H9 (cell line): ENCODE measurements around the gene FLNC. TPM values are rescaled to one million over a fixed set of nuclear protein-coding genes. Genes with fewer than 3 reads are reported as not detected.

Experiments used
- DNase-seq: peaks from one replicate; pipeline ENCODE4 v3.0.0-alpha.2; 2017
- H2AFZ ChIP-seq: one replicate; pipeline ENCODE4 v1.6.1; 2013; ENCODE audit warnings: mild to moderate bottlenecking, low read length, control low read depth, moderate library complexity
- H2AK5ac ChIP-seq: 2 replicates; pipeline ENCODE4 v1.6.1; 2013; ENCODE audit warnings: low read length, control low read depth, mixed read lengths; ENCODE audit not compliant: insufficient read length
- H2BK120ac ChIP-seq: one replicate; pipeline ENCODE4 v1.6.1; 2013; ENCODE audit warnings: low read depth, mild to moderate bottlenecking, low read length, control low read depth, inconsistent platforms; ENCODE audit not compliant: poor library complexity, severe bottlenecking
- H2BK12ac ChIP-seq: 2 replicates; pipeline ENCODE4 v1.6.1; 2013; ENCODE audit warnings: low read length, control low read depth, mixed read lengths, low read depth; ENCODE audit not compliant: insufficient read length
- H2BK15ac ChIP-seq: 2 replicates; pipeline ENCODE4 v1.6.1; 2013; ENCODE audit warnings: low read depth, low read length, control low read depth
- H2BK20ac ChIP-seq: one replicate; pipeline ENCODE4 v1.6.1; 2013; ENCODE audit warnings: low read depth, mild to moderate bottlenecking, low read length, control low read depth, inconsistent platforms; ENCODE audit not compliant: poor library complexity, severe bottlenecking
- H2BK5ac ChIP-seq: 2 replicates; pipeline ENCODE4 v1.6.1; 2013; ENCODE audit warnings: low read length, control low read depth, mixed read lengths; ENCODE audit not compliant: insufficient read length
- H3K14ac ChIP-seq: 2 replicates; pipeline ENCODE4 v1.6.1; 2013; ENCODE audit warnings: low read length, control low read depth; ENCODE audit not compliant: insufficient read depth
- H3K18ac ChIP-seq: 2 replicates; pipeline ENCODE4 v1.6.1; 2013; ENCODE audit warnings: low read depth, mild to moderate bottlenecking, mixed read lengths, low read length, control low read depth; ENCODE audit not compliant: insufficient read length
- H3K23ac ChIP-seq: 2 replicates; pipeline ENCODE4 v1.6.1; 2013; ENCODE audit warnings: low read length, control low read depth, mixed read lengths, low read depth; ENCODE audit not compliant: insufficient read length
- H3K23me2 ChIP-seq: 2 replicates; pipeline ENCODE4 v1.6.1; 2013; ENCODE audit warnings: low read depth, mild to moderate bottlenecking, mixed read lengths, low read length, control low read depth; ENCODE audit not compliant: insufficient read length, poor library complexity, severe bottlenecking
- H3K27ac ChIP-seq: 2 replicates; pipeline ENCODE4 v1.5.1; 2013; ENCODE audit warnings: low read length, control low read depth, mixed read lengths, low read depth; ENCODE audit not compliant: insufficient read length
- H3K27me3 ChIP-seq: 2 replicates; pipeline ENCODE4 v1.6.1; 2013; ENCODE audit warnings: low read length, control low read depth, inconsistent platforms; ENCODE audit not compliant: insufficient read depth
- H3K4ac ChIP-seq: 2 replicates; pipeline ENCODE4 v1.6.1; 2013; ENCODE audit warnings: low read depth, mild to moderate bottlenecking, control low read depth, inconsistent platforms, low read length, moderate library complexity
- H3K4me1 ChIP-seq: 2 replicates; pipeline ENCODE4 v1.6.1; 2013; ENCODE audit warnings: low read length, control low read depth, inconsistent platforms; ENCODE audit not compliant: insufficient read depth
- H3K4me2 ChIP-seq: 2 replicates; pipeline ENCODE4 v1.6.1; 2013; ENCODE audit warnings: low read length, control low read depth, mixed read lengths; ENCODE audit not compliant: insufficient read length, insufficient read depth
- H3K56ac ChIP-seq: 2 replicates; pipeline ENCODE4 v1.6.1; 2013; ENCODE audit warnings: low read depth, mild to moderate bottlenecking, mixed read lengths, low read length, control low read depth; ENCODE audit not compliant: insufficient read length
- H3K79me1 ChIP-seq: 2 replicates; pipeline ENCODE4 v1.6.1; 2013; ENCODE audit warnings: low read depth, mild to moderate bottlenecking, moderate library complexity, low read length, control low read depth, inconsistent platforms; ENCODE audit not compliant: insufficient read depth, poor library complexity, severe bottlenecking
- H3K79me2 ChIP-seq: 2 replicates; pipeline ENCODE4 v1.6.1; 2013; ENCODE audit warnings: low read length, control low read depth, inconsistent platforms; ENCODE audit not compliant: insufficient read depth
- H3K9ac ChIP-seq: 2 replicates; pipeline ENCODE4 v1.6.1; 2013; ENCODE audit warnings: low read length, control low read depth, mixed read lengths; ENCODE audit not compliant: insufficient read length; ENCODE audit errors: extremely low read depth
- H3K9me3 ChIP-seq: one replicate; pipeline ENCODE4 v1.6.1; 2013; ENCODE audit warnings: low read depth, low read length, inconsistent platforms; ENCODE audit not compliant: control insufficient read depth
- H3T11ph ChIP-seq: one replicate; pipeline ENCODE4 v1.6.1; 2013; ENCODE audit warnings: mild to moderate bottlenecking, low read length, control low read depth, inconsistent platforms
- H4K20me1 ChIP-seq: one replicate; pipeline ENCODE4 v1.6.1; 2013; ENCODE audit not compliant: control insufficient read depth, insufficient read length, insufficient read depth
- H4K5ac ChIP-seq: 2 replicates; pipeline ENCODE4 v1.6.1; 2013; ENCODE audit warnings: low read depth, mild to moderate bottlenecking, mixed read lengths, low read length, control low read depth; ENCODE audit not compliant: insufficient read length
- H4K8ac ChIP-seq: replicated peaks from 2 replicates; pipeline ENCODE4 v1.6.1; 2013; ENCODE audit warnings: low read length, control low read depth, mixed read lengths, low read depth; ENCODE audit not compliant: insufficient read length
- H4K91ac ChIP-seq: 2 replicates; pipeline ENCODE4 v1.6.1; 2013; ENCODE audit warnings: low read depth, mild to moderate bottlenecking, moderate library complexity, mixed read lengths, low read length, control low read depth; ENCODE audit not compliant: insufficient read length
- H3K27ac Mint-ChIP-seq, 3 experiments: 2 replicates in 2 of 3; 3 replicates in 1 of 3; pipeline ENCODE4 v1.8.0; 2020 to 2021; ENCODE audit warnings: mixed read lengths in 3 of 3, mild to moderate bottlenecking in 1 of 3, moderate library complexity in 1 of 3
- H3K27me3 Mint-ChIP-seq: 2 replicates; pipeline ENCODE4 v1.8.0; 2021; ENCODE audit warnings: low read depth, mild to moderate bottlenecking, moderate library complexity, mixed read lengths
- H3K36me3 Mint-ChIP-seq, 3 experiments: 2 replicates in 2 of 3; 3 replicates in 1 of 3; pipeline ENCODE4 v1.8.0; 2020 to 2021; ENCODE audit warnings: low read depth in 3 of 3, mixed read lengths in 3 of 3; ENCODE audit not compliant: insufficient read depth in 1 of 3
- H3K4me1 Mint-ChIP-seq, 2 experiments: 2 replicates each; pipeline ENCODE4 v1.8.0; 2020; ENCODE audit warnings: mixed read lengths in 2 of 2
- H3K4me3 Mint-ChIP-seq, 2 experiments: 2 replicates in 1 of 2; 3 replicates in 1 of 2; pipeline ENCODE4 v1.8.0; 2020 to 2021; ENCODE audit warnings: mild to moderate bottlenecking in 2 of 2, mixed read lengths in 2 of 2, moderate library complexity in 1 of 2
- H3K9me3 Mint-ChIP-seq, 2 experiments: 2 replicates in 1 of 2; 3 replicates in 1 of 2; pipeline ENCODE4 v1.8.0; 2020; ENCODE audit warnings: mild to moderate bottlenecking in 2 of 2, mixed read lengths in 2 of 2, moderate library complexity in 1 of 2
- CTCF ChIP-seq: fragments of 200-600 bp; sonication (generic); conservative IDR thresholded peaks from 3 replicates; pipeline ENCODE4 v1.8.0; 2021; ENCODE audit warnings: antibody characterized with exemption, mild to moderate bottlenecking
- WGBS: extraction: QIAGEN DNeasy Blood & Tissue Kit; methylation state at CpG from one replicate; pipeline ENCODE4 v1.1.7; 2013; ENCODE audit warnings: missing lambda C conversion rate, low lambda C conversion rate, mixed read lengths; ENCODE audit not compliant: insufficient read length; ENCODE audit errors: extremely low coverage; 5-methylcytosine and 5-hydroxymethylcytosine counted together
- total RNA-seq: library from RNA; stranded (reverse); gene quantifications from 2 replicates; pipeline ENCODE4 v1.2.1, GENCODE V29; 2021

FLNC gene
- total RNA-seq, 1 experiment from 2014 or later = 12.2 TPM

- Histone ChIP-seq H3K79me2 (no peaks in the 10 kb centered on the region), H3T11ph (no peak overlapping the region), H3K4me1 (peaks cover 5% of the 10 kb centered on the region; the same call in 1 of the 2 replicates), H2BK15ac (no peak overlapping the region), H4K20me1 (no peaks in the 10 kb centered on the region), H2BK5ac (no peak overlapping the region), H2AK5ac (no peak overlapping the region), H2BK12ac (no peak overlapping the region), H2BK20ac (no peak overlapping the region), H3K9me3 (no peaks in the 10 kb centered on the region), H3K14ac (no peak overlapping the region), H4K5ac (no peak overlapping the region), H3K4ac (no peak overlapping the region), H3K23ac (no peak overlapping the region), H2AFZ (no peak overlapping the region), H3K18ac (no peak overlapping the region), H4K91ac (no peak overlapping the region), H3K79me1 (no peaks in the 10 kb centered on the region), H3K27ac (no peak overlapping the region), H3K56ac (no peak overlapping the region), H4K8ac (no peak overlapping the region), H3K27me3 (peaks cover 12% of the 10 kb centered on the region; the same call in 1 of the 2 replicates), H3K23me2 (peaks cover 22% of the 10 kb centered on the region), H2BK120ac (no peak overlapping the region), H3K9ac (no peak overlapping the region), H3K4me2 (no peak overlapping the region)
- Mint-ChIP-seq H3K9me3 (no peaks in the 10 kb centered on the region), H3K4me3 (no peak overlapping the region), H3K27ac (no peak overlapping the region), H3K27me3 (peaks cover 33% of the 10 kb centered on the region), H3K36me3 (no peaks in the 10 kb centered on the region), H3K4me1 (peaks cover 24 to 42% of the 10 kb centered on the region in 2 experiments)
- WGBS = no CpG with 5 or more reads among the region's 4 CpGs
- DNase-seq = no peak
- TF ChIP-seq CTCF = no peak
Observed at GRCh38 chr7:128833946-128834325, 3.7 kb downstream of the FLNC start.
